GM11168 (cell line): ENCODE results near the gene LARP1.
"Not testable (repeated sequence)": the region's sequence is repeated elsewhere in the genome, so short reads cannot be mapped to it uniquely, and the experiment has no call there.

Source experiments
- in situ Hi-C: fragments of 300-500 bp; cut with MboI; formaldehyde crosslinking; loops from one replicate; pipeline ENCODE4 v1.12.0; 2022; ENCODE audit warnings: low sequenced_read_pairs; ENCODE audit not compliant: unreplicated experiment

LARP1 gene

DNA sequence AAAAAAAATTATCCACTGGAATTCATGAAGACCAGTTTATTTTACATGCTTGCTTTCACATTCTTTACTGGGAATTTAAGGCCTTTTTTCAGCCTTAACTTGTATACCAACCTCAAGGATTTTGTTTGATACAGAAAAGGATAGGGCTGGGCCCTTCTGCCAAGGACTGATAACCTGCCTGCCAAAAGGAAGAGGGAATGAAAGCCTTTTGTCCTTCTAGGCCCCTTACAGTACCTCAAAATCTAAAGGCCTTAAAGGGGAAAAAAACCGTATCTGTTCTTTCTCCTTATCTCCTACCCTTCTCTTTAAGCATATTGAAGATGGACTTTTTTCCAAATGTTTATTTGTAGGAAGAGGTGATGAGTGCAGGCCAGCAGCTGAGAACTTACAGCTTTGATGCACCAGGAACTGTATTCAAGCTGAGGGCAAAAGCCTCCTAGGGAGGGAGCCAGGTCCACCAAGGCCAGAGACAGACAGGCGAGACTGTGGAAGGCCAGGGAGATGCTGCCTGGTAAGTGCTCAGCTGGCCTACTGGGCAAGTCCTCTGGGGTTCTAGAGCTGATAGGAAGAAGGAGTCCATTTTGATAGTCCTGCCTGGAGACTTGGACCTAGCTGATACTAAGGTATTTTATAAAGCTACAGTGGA lies 63.4 kb downstream of the LARP1 start:
- in situ Hi-C loops: no loop called here

DNA sequence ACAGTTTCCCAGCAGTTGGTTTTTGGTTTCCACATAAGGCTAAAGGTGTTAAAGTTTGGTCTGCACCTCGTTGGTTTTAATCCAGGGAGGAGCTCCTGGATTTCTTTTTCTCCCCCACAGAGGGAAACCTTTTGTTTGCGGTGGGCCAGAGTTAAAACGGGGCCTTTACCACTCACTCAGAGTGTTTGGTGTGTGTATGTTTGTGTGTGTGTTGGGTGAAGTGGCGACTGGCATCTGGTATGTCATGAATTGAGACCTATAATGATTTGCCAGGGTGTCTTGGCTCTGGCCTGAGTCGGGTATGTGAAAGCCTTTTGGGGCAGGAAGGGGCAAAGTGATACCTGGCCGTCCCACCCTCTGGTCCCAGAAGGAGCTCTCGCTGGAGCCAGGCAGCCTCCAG lies 64.4 kb downstream of the LARP1 start:
- in situ Hi-C loops: no loop called here

DNA sequence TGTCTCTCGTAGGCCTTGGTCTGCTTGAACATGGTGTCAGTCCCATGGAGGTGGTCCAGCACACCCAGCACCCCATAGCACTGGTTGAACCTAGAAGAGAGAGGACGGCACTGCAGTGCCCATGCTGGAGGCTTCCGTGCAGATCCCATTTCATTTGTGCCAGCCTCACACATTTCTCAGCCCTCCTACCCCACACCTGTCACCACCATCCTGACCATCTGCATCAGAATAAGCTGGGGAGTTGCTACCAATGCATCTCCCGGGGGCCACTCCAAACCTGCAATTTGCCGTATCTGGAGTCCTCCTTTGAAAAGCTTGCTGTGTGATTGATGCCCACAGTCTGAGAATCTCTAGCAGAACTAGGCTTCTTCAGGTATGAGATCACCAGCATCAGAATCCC lies 65.2 kb downstream of the LARP1 start:
- in situ Hi-C loops: no loop called here

DNA sequence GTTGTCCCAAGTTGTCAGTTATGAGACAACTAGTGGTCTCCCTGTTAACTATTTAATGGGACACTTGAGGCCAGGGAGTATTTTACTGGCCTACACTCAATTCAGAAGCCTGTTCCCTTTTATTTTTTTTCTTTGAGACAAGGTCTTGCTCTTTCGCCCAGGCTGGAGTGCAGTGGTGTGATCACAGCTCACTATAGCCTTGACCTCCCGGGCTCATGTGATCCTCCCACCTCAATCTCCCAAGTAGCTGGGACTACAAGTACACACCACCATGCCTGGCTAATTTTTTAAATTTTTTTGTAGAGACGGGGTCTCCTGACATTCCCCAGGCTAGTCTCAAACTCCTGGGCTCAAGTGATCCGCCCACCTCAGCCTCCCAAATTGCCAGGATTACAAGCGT lies 67.7 kb downstream of the LARP1 start:
- in situ Hi-C loops: not testable (repeated sequence)

DNA sequence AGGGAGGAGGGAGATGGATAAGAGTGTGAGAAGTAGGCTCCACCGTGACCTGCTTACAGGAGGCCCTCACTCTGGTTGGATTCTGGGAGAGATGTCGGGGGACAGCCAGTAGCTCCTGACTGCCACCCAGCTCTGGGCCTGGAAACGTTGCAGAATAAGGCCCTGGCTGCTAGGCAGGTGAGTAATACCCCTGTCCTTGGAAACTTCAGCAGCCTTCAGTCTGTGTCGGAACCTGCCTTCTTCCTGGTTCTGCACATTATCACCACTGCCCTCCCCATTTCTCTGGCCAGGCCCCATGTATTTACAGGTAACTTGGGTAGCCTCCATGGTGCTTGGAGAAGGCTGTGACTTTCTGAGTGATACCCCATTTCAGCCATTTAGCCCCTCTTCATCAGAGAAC lies 68.4 kb downstream of the LARP1 start:
- in situ Hi-C loops: no loop called here

DNA sequence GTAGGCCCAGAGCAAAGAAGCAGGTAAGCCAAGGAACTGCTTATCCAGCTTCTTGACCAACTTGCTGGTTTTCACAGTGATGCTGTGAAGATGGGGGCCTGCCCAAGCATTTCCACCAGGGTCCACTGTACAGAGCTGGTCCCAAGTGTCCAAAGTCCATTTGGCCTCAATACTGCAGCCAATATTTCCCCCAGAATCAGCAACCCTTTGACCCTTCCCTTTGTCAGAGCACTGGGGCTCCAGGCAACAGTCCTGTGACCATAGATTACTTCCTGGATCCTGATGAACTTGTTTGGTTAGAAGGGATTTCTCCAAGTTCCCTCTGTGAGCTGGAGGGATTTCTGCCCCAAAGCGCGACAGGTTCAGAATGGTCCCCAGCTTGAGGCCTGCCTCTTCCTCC lies 68.9 kb downstream of the LARP1 start:
- in situ Hi-C loops: no loop called here

DNA sequence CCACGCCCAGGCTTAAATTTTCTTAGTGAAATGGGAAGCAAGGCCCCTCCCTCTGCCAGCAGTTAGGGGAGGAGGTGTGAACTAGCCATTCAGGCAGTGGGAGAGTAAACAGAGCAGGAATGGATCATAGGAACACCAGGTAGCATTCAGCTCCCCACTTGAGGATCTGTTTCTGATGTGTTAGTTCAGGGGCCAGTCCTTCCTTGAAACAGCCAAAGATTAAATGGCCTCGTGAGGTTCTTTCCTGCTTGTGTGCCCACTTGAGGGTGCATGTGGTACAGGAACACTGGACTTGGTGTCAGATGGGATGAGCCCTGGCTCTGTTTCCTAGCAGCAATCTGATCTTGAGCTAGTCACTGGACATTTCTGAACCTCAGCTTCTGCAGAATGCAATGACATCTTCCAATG lies 74.0 kb downstream of the LARP1 start:
- in situ Hi-C loops: no loop called here

DNA sequence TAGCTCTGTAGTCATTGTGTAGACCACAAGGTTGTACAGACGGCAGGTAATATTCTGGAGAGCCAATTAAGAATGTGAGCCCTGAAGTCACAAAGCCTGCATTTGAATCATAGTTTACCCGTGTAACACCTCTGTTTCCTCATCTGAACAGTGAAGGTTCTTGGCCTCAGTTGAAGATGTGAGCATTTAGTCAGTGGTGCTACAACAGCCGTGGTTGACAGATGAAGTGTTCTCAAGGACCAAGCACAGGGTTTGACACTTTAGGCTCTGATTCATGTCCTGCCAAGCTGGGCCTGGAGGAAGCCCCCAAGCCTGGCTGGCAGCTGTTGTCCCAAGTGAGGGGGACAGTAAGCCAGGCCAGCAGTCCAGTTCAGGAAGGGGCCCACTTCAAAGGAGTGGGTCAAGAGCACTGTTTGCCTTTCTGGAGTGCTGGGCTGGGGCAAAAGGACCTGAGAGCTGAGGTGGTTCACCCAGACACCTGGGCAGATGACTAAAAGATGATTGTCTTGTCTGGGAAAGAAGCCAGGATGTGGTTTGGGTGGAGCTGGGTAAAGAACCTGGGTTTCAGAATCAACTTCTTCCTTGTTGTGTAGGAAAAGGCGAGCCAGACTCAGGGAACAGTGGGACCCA lies 74.5 kb downstream of the LARP1 start:
- in situ Hi-C loops: no loop called here

DNA sequence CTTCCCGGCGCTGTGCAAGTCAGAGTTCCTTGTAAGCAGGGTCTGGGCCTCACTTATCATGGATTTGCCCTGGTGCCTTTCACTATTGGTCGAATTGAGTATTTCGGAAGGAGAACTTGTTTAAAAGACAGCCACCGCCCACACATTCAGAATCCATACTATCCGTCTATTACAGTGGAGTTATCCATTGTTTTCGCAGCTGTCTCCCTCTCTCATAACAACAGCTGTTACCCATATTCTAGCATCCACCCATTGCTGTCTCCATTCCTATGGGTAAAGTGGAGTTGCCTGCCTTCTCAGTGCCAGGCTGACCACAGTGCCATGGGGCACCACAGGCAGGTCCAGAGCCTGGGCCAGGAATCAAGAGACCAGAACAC lies 75.0 kb downstream of the LARP1 start:
- in situ Hi-C loops: no loop called here

DNA sequence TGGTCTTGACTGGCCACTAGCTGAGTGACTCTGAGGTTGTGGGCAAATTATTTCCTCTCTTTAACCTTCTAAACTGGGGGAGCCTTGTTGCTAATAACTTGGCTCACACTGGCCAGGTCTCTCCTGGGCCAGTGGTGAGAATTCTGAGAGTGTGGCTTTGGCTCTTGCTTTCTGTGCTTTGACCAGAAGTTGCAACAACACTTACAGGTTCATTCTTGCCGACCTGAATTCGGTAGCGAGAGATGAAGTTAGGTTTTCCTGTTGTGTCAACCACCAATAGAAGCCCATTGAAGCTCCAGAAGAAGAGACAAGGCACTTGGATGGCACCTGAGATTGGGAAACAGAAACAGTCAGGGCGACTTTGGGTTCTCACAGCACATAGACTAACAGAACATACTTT lies 75.4 kb downstream of the LARP1 start:
- in situ Hi-C loops: no loop called here

DNA sequence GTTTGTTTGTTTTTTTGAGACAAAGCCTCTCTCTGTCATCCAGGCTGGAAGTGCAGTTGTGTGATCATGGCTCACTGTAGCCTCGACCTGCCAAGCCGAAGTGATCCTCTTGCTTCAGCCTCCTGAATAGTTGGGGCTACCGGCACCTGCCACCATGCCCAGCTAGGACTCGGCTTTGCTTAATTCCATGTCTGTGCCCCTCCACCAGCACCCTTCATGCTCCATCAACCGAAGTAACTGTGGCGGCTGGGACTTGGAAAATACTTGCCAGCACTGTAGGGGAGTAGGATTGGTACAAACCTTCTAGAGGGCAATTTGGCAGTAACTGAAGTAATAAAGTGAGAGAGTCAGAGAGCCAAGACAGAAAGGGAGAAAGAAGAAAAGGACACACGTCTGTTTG lies 76.3 kb downstream of the LARP1 start:
- in situ Hi-C loops: no loop called here

DNA sequence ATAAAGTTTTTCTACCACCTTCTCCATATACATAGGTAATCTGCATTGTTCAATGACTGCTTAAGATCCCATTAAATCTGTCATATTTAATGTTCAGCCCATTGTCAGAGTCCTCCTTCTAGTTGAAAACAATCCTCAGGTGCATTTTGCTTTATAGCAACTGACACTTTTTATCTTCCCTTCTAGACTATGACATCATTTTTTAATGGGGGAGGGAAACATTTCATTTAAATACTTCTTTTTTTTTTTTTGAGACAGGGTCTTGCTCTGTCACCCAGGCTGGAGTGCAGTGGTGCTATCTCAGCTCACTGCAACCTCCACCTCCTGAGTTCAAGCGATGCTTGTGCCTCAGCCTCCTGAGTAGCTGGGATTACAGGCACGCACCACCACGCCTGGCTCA lies 77.6 kb downstream of the LARP1 start:
- in situ Hi-C loops: not testable (repeated sequence)

DNA sequence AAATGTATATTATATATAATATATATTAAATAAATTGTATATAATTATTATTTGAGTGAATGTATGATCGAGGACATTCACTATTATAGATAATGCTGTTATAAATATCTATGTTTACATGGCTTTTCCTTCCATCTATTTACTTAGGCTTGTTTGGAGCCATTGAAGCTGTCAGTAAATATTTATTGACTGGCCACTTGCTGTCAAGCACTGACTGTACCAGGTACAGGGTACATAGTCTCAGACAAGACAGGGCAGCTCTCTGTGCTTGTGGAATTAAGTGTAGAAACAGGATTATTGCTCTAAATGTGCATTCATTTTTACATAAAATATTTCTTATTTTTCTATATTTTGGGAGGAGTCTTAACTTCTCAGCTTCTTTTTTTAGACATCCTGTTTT lies 78.9 kb downstream of the LARP1 start:
- in situ Hi-C loops: no loop called here

DNA sequence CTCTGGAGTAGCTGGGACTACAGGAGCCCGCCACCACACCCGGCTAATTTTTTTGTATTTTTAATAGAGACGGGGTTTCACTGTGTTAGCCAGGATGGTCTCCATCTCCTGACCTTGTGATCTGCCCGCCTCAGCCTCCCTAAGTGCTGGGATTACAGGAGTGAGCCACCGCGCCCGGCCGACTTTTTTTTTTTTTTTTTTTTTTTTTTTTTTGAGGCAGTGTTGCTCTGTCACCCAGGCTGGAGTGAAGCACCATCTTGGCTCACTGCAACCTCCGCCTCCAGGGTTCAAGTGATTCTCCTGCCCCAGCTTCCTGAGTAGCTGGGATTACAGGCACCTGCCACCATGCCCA lies 80.5 kb downstream of the LARP1 start:
- in situ Hi-C loops: not testable (repeated sequence)

DNA sequence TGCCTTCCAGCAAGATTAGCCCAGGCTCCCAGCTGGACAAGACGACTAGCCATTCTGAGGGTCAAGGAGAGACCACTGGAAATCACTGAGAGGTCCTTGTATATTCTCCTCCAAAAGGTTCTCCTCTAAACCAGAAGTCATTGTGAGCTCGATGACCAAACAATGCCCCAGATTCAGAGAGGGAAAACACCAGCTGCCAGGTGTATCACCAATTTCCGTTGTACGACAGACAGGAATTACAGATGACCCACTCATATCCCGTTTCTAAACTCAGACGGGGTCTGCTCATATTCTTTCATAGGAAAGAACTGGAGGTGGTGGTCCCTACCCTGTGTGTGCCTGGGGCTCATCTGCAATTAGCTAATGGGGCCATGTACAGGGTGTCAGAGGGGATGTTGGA lies 81.0 kb downstream of the LARP1 start:
- in situ Hi-C loops: no loop called here

DNA sequence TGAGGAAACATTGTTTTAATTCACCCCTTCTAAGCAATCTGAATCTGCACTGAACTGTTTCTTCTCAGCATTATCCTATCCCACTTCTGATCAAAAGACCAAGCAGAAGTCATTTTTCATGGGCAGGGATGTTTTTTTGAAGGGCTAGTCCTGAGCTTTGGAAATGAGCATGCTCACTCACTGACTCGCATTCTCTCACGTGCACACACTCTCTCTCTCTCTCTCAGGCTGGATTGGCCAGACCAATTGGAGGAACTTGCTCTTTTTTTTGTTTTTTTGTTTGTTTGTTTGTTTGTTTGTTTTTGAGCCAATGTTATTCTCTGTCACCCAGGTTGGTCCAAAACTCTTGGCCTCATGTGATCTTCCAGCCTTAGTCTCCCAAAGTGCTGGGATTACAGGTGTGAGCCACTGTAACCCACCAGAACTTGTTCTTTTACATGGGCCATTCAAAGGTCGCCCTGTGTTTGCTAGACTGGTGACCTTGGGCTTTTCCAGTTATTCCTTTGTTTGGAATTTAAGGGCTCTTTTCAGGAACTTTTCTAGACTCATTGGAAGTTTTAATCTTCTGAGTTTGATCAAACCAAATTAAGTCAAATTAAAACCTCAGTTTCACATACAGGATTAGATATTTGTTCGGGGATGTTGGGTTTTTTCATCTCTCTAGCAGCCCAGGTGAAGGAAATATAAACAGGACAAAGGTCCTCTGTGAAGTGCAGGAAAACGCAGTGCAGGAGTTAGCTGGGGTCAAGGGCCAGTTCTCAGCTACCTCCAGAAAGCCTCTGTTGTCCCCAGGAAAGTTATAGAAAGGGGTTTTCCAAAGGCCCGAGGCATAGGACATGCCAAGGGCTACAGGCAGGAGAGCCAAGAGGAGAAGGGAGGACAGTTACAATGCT lies 82.1 kb downstream of the LARP1 start:
- in situ Hi-C loops: no loop called here

DNA sequence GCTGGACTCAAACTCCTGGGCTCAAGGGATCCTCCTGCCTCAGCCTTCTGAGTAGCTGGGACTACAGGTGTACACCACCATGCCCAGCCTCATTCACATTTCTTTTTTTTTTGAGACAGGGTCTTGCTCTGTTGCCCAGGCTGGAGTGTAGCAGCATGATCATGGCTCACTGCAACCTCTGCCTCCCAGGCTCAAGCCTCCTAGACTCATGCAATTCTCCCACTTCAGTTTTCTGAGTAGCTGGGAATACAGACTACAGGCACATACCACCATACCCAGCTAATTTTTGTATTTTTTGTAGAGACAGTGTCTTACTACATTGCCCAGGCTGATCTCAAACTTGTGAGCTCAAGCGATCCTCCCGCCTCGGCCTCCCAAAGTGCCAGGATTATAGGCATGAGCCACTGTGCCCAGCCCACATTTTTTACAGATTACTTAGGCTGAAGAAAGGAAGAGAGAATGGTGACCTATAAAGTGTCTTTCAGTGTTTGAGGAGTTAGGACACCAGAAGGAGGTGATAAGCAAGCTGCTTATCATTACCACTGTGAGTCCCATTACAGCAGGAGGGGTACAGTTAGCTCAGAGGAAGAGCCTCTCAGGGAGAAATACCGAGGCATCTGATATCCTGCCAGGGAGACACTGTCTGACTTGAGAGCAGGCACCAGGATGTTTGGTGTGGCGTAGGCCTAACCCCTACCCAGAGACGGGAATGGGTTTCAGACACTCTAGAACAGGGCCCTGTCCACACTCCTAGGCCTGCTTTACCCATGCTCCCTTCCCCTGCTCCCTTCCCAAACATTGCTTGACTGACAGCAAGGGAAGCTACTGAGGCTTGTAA lies 85.5 kb downstream of the LARP1 start:
- in situ Hi-C loops: no loop called here

DNA sequence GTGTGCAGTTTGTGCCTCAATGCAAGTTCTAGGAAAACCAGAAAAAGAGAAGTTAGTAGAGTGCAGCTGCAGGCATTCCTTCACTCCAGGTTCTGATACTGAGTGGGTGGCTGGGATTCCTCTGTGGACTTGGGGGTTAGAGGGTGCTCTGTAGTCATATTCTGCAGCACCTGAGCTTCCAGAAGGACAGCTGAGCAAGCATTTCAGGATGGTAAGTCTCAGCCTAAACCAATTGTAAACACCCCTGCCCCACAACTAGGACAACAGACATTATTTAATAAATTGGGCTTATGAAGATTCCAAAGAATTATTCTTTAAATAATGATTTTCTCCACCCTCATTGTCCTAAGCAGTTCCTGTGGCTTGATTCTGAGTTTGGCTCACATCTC lies 86.1 kb downstream of the LARP1 start:
- in situ Hi-C loops: no loop called here

DNA sequence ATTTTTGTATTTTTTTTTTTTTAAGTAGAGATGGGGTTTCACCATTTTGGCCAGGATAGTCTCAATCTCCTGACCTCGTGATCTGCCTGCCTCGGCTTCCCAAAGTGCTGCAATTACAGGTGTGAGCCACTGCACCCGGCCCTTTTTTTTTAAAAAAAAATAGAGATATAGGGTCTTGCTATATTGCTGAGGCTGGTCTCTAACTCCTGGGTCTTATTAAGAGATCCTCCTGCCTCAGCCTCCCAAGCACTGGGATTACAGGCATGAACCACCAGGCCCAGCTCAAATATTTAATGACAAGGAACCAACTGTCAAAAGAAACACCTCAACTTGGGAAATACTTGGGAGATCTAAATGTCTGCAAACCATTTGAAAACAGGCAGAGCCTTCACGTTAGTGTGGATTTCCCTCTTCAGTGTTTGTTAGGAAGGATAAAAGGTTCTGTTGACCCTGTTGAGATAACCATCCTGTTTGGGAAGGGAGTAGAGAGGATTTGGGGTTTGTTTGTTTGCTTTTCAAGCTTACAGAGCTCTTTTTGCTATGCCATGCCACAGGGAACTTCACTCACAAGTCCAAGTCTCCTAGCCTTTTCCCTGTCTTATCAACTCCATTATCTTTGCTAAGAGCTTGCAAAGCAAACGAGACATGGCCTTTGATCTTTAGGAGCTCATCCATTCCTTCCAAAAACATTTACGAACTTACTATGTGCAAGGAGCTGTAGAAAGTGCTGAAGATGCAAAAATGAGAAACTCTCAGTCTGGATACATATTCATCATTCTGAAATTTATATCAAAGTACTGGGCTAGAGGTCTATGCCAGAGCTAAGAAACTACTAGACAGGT lies 87.7 kb downstream of the LARP1 start:
- in situ Hi-C loops: no loop called here

DNA sequence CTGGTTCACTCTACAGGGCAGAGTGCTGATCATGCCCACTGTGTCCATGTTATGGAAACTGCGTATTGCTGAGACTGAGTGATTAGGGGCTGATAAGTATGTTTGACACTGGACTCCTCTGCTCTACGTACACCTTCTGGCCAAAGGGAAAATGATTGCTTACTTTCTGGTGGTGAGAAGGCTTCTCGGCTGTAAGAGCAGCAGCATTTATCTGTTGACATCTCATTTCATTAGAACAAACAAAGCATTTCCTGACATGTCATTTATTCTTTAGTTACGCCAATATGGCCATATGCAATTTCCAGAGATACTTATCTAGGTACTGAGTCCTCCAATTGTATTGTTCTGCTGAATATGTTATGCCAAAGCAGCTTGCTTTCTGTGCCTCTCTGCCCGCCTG lies 89.6 kb downstream of the LARP1 start:
- in situ Hi-C loops: no loop called here
